Ammon's horn (tissue), 1 donor: ENCODE measurements around the gene RGS6.

Source experiments
- DNase-seq: peaks from one replicate; pipeline ENCODE4 v3.0.0-alpha.2; 2016; ENCODE audit warnings: low spot score

The RGS6 gene

GRCh38 chr14:72164420-72165228 is 232.4 kb downstream of the RGS6 start:
- DNase-seq = no peak

GRCh38 chr14:72165229-72165698 is 233.0 kb downstream of the RGS6 start:
- no peak for DNase-seq

GRCh38 chr14:72169521-72169920 is 237.3 kb downstream of the RGS6 start:
- no peak for DNase-seq

GRCh38 chr14:72172049-72172448 is 239.8 kb downstream of the RGS6 start:
- no peak for DNase-seq

GRCh38 chr14:72172597-72172996 is 240.4 kb downstream of the RGS6 start:
- DNase-seq = no peak

GRCh38 chr14:72173038-72173720 is 240.9 kb downstream of the RGS6 start:
- DNase-seq = no peak

GRCh38 chr14:72177251-72177650 is 245.0 kb downstream of the RGS6 start:
- DNase-seq = no peak

GRCh38 chr14:72178517-72178916 is 246.3 kb downstream of the RGS6 start:
- no peak for DNase-seq

GRCh38 chr14:72182708-72183432 is 250.6 kb downstream of the RGS6 start:
- DNase-seq = no peak

GRCh38 chr14:72183631-72184030 is 251.4 kb downstream of the RGS6 start:
- no peak for DNase-seq

GRCh38 chr14:72186523-72186922 is 254.3 kb downstream of the RGS6 start:
- peak; percentile 59 for DNase-seq

- DNase-seq = no peak
Measured at GRCh38 chr14:72196237-72197015, 264.2 kb downstream of the RGS6 start.

GRCh38 chr14:72201645-72202044 is 269.4 kb downstream of the RGS6 start:
- no peak for DNase-seq

- DNase-seq = no peak
Measured at GRCh38 chr14:72213424-72213823, 281.2 kb downstream of the RGS6 start.

- no peak for DNase-seq
Measured at GRCh38 chr14:72215080-72215479, 282.9 kb downstream of the RGS6 start.

GRCh38 chr14:72217135-72217534 is 284.9 kb downstream of the RGS6 start:
- no peak for DNase-seq

GRCh38 chr14:72222046-72222445 is 289.8 kb downstream of the RGS6 start:
- no peak for DNase-seq

GRCh38 chr14:72236629-72237028 is 304.4 kb downstream of the RGS6 start:
- DNase-seq = no peak

- DNase-seq = no peak
Measured at GRCh38 chr14:72237722-72238666, 305.8 kb downstream of the RGS6 start.
